ENCODE results near the gene PLA2G2F.
A peak's percentile ranks its signal among the peaks of the same experiment; 100 is the strongest.

Gene PLA2G2F

GRCh38 chr1:20143734-20144565 is 4.8 kb downstream of the PLA2G2F start:
- DNase-seq = no peak

- DNase-seq = no peak
Measured at GRCh38 chr1:20147846-20148570, 8.9 kb downstream of the PLA2G2F start.

GRCh38 chr1:20148571-20149500 is 9.7 kb downstream of the PLA2G2F start:
- DNase-seq = no peak

- DNase-seq = no peak
Measured at GRCh38 chr1:20149601-20150325, 10.6 kb downstream of the PLA2G2F start.

GRCh38 chr1:20150326-20150705 is 11.2 kb downstream of the PLA2G2F start:
- DNase-seq = no peak

GRCh38 chr1:20150969-20151368 is 11.8 kb downstream of the PLA2G2F start:
- no peak for DNase-seq

- peak; percentile 96 for DNase-seq
Measured at GRCh38 chr1:20151906-20152598, 12.9 kb downstream of the PLA2G2F start.

GRCh38 chr1:20152599-20152930 is 13.4 kb downstream of the PLA2G2F start:
- DNase-seq = no peak

- DNase-seq = no peak
Measured at GRCh38 chr1:20153000-20153418, 13.9 kb downstream of the PLA2G2F start.

- no peak for DNase-seq
Measured at GRCh38 chr1:20154301-20154831, 15.2 kb downstream of the PLA2G2F start.

- DNase-seq = peak; percentile 96
Measured at GRCh38 chr1:20158358-20159070, 19.4 kb downstream of the PLA2G2F start.

- no peak for DNase-seq
Measured at GRCh38 chr1:20160034-20160433, 20.9 kb downstream of the PLA2G2F start.

GRCh38 chr1:20164694-20165202 is 25.6 kb downstream of the PLA2G2F start:
- no peak for DNase-seq

- peak; percentile 38 for DNase-seq
Measured at GRCh38 chr1:20165522-20165951, 26.4 kb downstream of the PLA2G2F start.

GRCh38 chr1:20166051-20166450 is 26.9 kb downstream of the PLA2G2F start:
- DNase-seq = no peak

GRCh38 chr1:20167126-20167525 is 28.0 kb downstream of the PLA2G2F start:
- no peak for DNase-seq

- DNase-seq = no peak
Measured at GRCh38 chr1:20168564-20169491, 29.7 kb downstream of the PLA2G2F start.

- DNase-seq = no peak
Measured at GRCh38 chr1:20169932-20170331, 30.8 kb downstream of the PLA2G2F start.

- no peak for DNase-seq
Measured at GRCh38 chr1:20172033-20172590, 33.0 kb downstream of the PLA2G2F start.
